Muscle layer of colon (tissue), 2 donors: ENCODE data around the gene MYO10.
"Not testable (repeated sequence)": the region's sequence is repeated elsewhere in the genome, so short reads cannot be mapped to it uniquely, and the experiment has no call there.

ENCODE experiments used
- H3K27ac ChIP-seq: one replicate; pipeline ENCODE4 v1.7.0; 2013; ENCODE audit warnings: low read depth, mild to moderate bottlenecking, low read length, moderate library complexity
- H3K27me3 ChIP-seq, 2 donors: one replicate each; pipeline ENCODE4 v1.7.0; 2013; ENCODE audit warnings: low read length in 2 of 2, mild to moderate bottlenecking in 2 of 2; ENCODE audit not compliant: insufficient read depth in 2 of 2, control insufficient read depth in 1 of 2
- H3K36me3 ChIP-seq: one replicate; pipeline ENCODE4 v1.7.0; 2013; ENCODE audit warnings: mild to moderate bottlenecking, low read length; ENCODE audit not compliant: insufficient read depth
- H3K4me1 ChIP-seq: one replicate; pipeline ENCODE4 v1.7.0; 2013; ENCODE audit warnings: mild to moderate bottlenecking, low read length; ENCODE audit not compliant: insufficient read depth
- H3K4me3 ChIP-seq, 2 donors: one replicate each; pipeline ENCODE4 v1.7.0; 2013; ENCODE audit warnings: low read length in 2 of 2, low read depth in 1 of 2, mild to moderate bottlenecking in 1 of 2, moderate library complexity in 1 of 2
- H3K9ac ChIP-seq: one replicate; pipeline ENCODE4 v1.7.0; 2013; ENCODE audit warnings: low read length
- H3K9me3 ChIP-seq: one replicate; pipeline ENCODE4 v1.7.0; 2013; ENCODE audit warnings: mild to moderate bottlenecking, low read length
- donor health status: abdominal sarcoma.
- donor health status: Adenocarcinoma of cecum.

MYO10 gene

GRCh38 chr5:16727755-16728325 is 208.2 kb downstream of the MYO10 start:
- H3K27ac ChIP-seq = no peak overlapping the region
- no peaks in the 10 kb centered on the region for H3K9me3 ChIP-seq
- H3K4me1 ChIP-seq = peaks cover 11% of the 10 kb centered on the region
- no peak overlapping the region for H3K4me3 ChIP-seq
- H3K36me3 ChIP-seq = no peaks in the 10 kb centered on the region
- no peak overlapping the region for H3K9ac ChIP-seq
- H3K27me3 ChIP-seq = no peaks in the 10 kb centered on the region

- H3K27me3 ChIP-seq = no peaks in the 10 kb centered on the region
- H3K9me3 ChIP-seq = no peaks in the 10 kb centered on the region
- no peaks in the 10 kb centered on the region for H3K36me3 ChIP-seq
- H3K9ac ChIP-seq = no peak overlapping the region
- H3K27ac ChIP-seq = no peak overlapping the region
- H3K4me3 ChIP-seq = no peak overlapping the region
- peaks cover 11% of the 10 kb centered on the region for H3K4me1 ChIP-seq
These were observed 209.5 kb downstream of the MYO10 start for GRCh38 chr5:16726538-16726946.

GRCh38 chr5:16725575-16725974 is 210.5 kb downstream of the MYO10 start:
- peaks cover 11% of the 10 kb centered on the region for H3K4me1 ChIP-seq
- no peak overlapping the region for H3K9ac ChIP-seq
- no peak overlapping the region for H3K27ac ChIP-seq
- H3K27me3 ChIP-seq = no peaks in the 10 kb centered on the region
- no peaks in the 10 kb centered on the region for H3K36me3 ChIP-seq
- no peaks in the 10 kb centered on the region for H3K9me3 ChIP-seq
- H3K4me3 ChIP-seq = no peak overlapping the region

GRCh38 chr5:16723821-16724220 is 212.3 kb downstream of the MYO10 start:
- H3K4me1 ChIP-seq = peaks cover 11% of the 10 kb centered on the region
- H3K27ac ChIP-seq = no peak overlapping the region
- H3K36me3 ChIP-seq = no peaks in the 10 kb centered on the region
- no peaks in the 10 kb centered on the region for H3K27me3 ChIP-seq
- H3K9ac ChIP-seq = no peak overlapping the region
- H3K4me3 ChIP-seq = no peak overlapping the region
- H3K9me3 ChIP-seq = no peaks in the 10 kb centered on the region

- Histone ChIP-seq H3K4me1 (peaks cover under 1% of the 10 kb centered on the region), H3K4me3 (no peak overlapping the region), H3K9me3 (no peaks in the 10 kb centered on the region), H3K9ac (no peak overlapping the region), H3K27me3 (no peaks in the 10 kb centered on the region), H3K36me3 (no peaks in the 10 kb centered on the region), H3K27ac (no peak overlapping the region)
These were observed 214.0 kb downstream of the MYO10 start for GRCh38 chr5:16722097-16722495.

GRCh38 chr5:16721151-16722096 is 214.7 kb downstream of the MYO10 start:
- no peaks in the 10 kb centered on the region for H3K4me1 ChIP-seq
- H3K9me3 ChIP-seq = no peaks in the 10 kb centered on the region
- H3K27me3 ChIP-seq = no peaks in the 10 kb centered on the region
- H3K36me3 ChIP-seq = no peaks in the 10 kb centered on the region
- H3K4me3 ChIP-seq = no peak overlapping the region
- H3K9ac ChIP-seq = no peak overlapping the region
- H3K27ac ChIP-seq = no peak overlapping the region

GRCh38 chr5:16718036-16718435 is 218.1 kb downstream of the MYO10 start:
- not testable (repeated sequence) for H3K27me3 ChIP-seq, H3K36me3 ChIP-seq, H3K4me3 ChIP-seq, H3K27ac ChIP-seq, H3K9me3 ChIP-seq, H3K4me1 ChIP-seq, H3K9ac ChIP-seq

- no peaks in the 10 kb centered on the region for H3K9me3 ChIP-seq
- H3K36me3 ChIP-seq = no peaks in the 10 kb centered on the region
- H3K27ac ChIP-seq = no peak overlapping the region
- no peaks in the 10 kb centered on the region for H3K4me1 ChIP-seq
- H3K27me3 ChIP-seq = no peaks in the 10 kb centered on the region
- H3K4me3 ChIP-seq = peak overlapping the region in 1 of 2 donors; percentile 25
- H3K9ac ChIP-seq = no peak overlapping the region
These were observed 222.6 kb downstream of the MYO10 start for GRCh38 chr5:16713386-16713928.

- Histone ChIP-seq H3K9me3 (no peaks in the 10 kb centered on the region), H3K27me3 (no peaks in the 10 kb centered on the region), H3K9ac (no peak overlapping the region), H3K4me3 (no peak overlapping the region), H3K4me1 (no peaks in the 10 kb centered on the region), H3K36me3 (no peaks in the 10 kb centered on the region), H3K27ac (no peak overlapping the region)
These were observed 223.5 kb downstream of the MYO10 start for GRCh38 chr5:16712620-16713019.

- Histone ChIP-seq H3K36me3 (no peaks in the 10 kb centered on the region), H3K27ac (no peak overlapping the region), H3K4me1 (no peaks in the 10 kb centered on the region), H3K27me3 (no peaks in the 10 kb centered on the region), H3K4me3 (no peak overlapping the region), H3K9ac (no peak overlapping the region), H3K9me3 (no peaks in the 10 kb centered on the region)
These were observed 223.9 kb downstream of the MYO10 start for GRCh38 chr5:16712178-16712577.

- no peaks in the 10 kb centered on the region for H3K27me3 ChIP-seq
- no peaks in the 10 kb centered on the region for H3K9me3 ChIP-seq
- no peak overlapping the region for H3K4me3 ChIP-seq
- H3K27ac ChIP-seq = no peak overlapping the region
- no peak overlapping the region for H3K9ac ChIP-seq
- H3K36me3 ChIP-seq = no peaks in the 10 kb centered on the region
- H3K4me1 ChIP-seq = no peaks in the 10 kb centered on the region
These were observed 226.2 kb downstream of the MYO10 start for GRCh38 chr5:16709691-16710433.
